ENCODE results near the gene SLC24A3. TPM values are rescaled to one million over a fixed set of nuclear protein-coding genes. Genes with fewer than 3 reads are reported as not detected.

SLC24A3 gene
- total and polyA plus RNA-seq, 4 donors, result 1.9 to 8.4 (median 5.8) TPM

- Histone ChIP-seq H3K27ac (ENCODE audit: low read depth in 1 of 2, low read length in 1 of 2) (no peak overlapping the region), H3K4me1 (ENCODE audit: control insufficient read depth in 5 of 5, insufficient read depth in 5 of 5, low read length in 5 of 5) (peaks cover 0 to 56% (median 26%) of the 10 kb centered on the region in 5 donors), H3K9ac (ENCODE audit: insufficient read depth in 1 of 2, low read length in 2 of 2) (no peak overlapping the region), H3K27me3 (ENCODE audit: control insufficient read depth in 3 of 3, insufficient read depth in 3 of 3, low read length in 2 of 3) (no peaks in the 10 kb centered on the region), H3K36me3 (ENCODE audit: control insufficient read depth in 4 of 4, insufficient read depth in 4 of 4, low read length in 4 of 4) (no peaks in the 10 kb centered on the region), H3K4me3 (no peak overlapping the region), H3K9me3 (ENCODE audit: control insufficient read depth in 4 of 4, insufficient read depth in 3 of 4, low read length in 3 of 4) (no peaks in the 10 kb centered on the region)
- DNase-seq (peak in 2 of 3 donors; percentile 51 to 69), ATAC-seq (ENCODE audit: insufficient read depth, low FRiP score) (no peak)
- 65 to 89% methylated on average over 5 of the region's 5 CpGs for WGBS, 2 donors
- no peak for TF ChIP-seq CTCF (IDR thresholded peaks at IDR 0.05; ENCODE audit: control extremely low read depth, extremely low read depth)
Observed at GRCh38 chr20:19710336-19711120, 498.1 kb downstream of the SLC24A3 start.

- Histone ChIP-seq H3K36me3 (ENCODE audit: control insufficient read depth in 4 of 4, insufficient read depth in 4 of 4, low read length in 4 of 4) (no peaks in the 10 kb centered on the region), H3K27ac (ENCODE audit: low read depth in 1 of 2, low read length in 1 of 2) (no peak overlapping the region), H3K27me3 (ENCODE audit: control insufficient read depth in 3 of 3, insufficient read depth in 3 of 3, low read length in 2 of 3) (no peaks in the 10 kb centered on the region), H3K4me1 (ENCODE audit: control insufficient read depth in 5 of 5, insufficient read depth in 5 of 5, low read length in 5 of 5) (peaks cover 0 to 52% (median 26%) of the 10 kb centered on the region in 5 donors), H3K4me3 (no peak overlapping the region), H3K9me3 (ENCODE audit: control insufficient read depth in 4 of 4, insufficient read depth in 3 of 4, low read length in 3 of 4) (no peaks in the 10 kb centered on the region), H3K9ac (ENCODE audit: insufficient read depth in 1 of 2, low read length in 2 of 2) (no peak overlapping the region)
- no peak for TF ChIP-seq CTCF (IDR thresholded peaks at IDR 0.05; ENCODE audit: control extremely low read depth, extremely low read depth)
- no peak for ATAC-seq (ENCODE audit: insufficient read depth, low FRiP score)
- 93 to 95% methylated on average over 11 of the region's 11 CpGs for WGBS, 2 donors
- no peak for DNase-seq
Observed at GRCh38 chr20:19711126-19711525, 498.7 kb downstream of the SLC24A3 start.

- peaks cover 0 to 52% (median 26%) of the 10 kb centered on the region in 5 donors for H3K4me1 ChIP-seq (ENCODE audit: control insufficient read depth in 5 of 5, insufficient read depth in 5 of 5, low read length in 5 of 5)
- peaks cover 0 to 3% (median 0%) of the 10 kb centered on the region in 4 donors for H3K36me3 ChIP-seq (ENCODE audit: control insufficient read depth in 4 of 4, insufficient read depth in 4 of 4, low read length in 4 of 4)
- ATAC-seq (ENCODE audit: insufficient read depth, low FRiP score) (no peak), DNase-seq (peak in 2 of 3 donors; percentile 79 to 86)
- no peak overlapping the region for H3K27ac ChIP-seq (ENCODE audit: low read depth in 1 of 2, low read length in 1 of 2)
- H3K9me3 ChIP-seq (ENCODE audit: control insufficient read depth in 4 of 4, insufficient read depth in 3 of 4, low read length in 3 of 4), result no peaks in the 10 kb centered on the region
- H3K27me3 ChIP-seq (ENCODE audit: control insufficient read depth in 3 of 3, insufficient read depth in 3 of 3, low read length in 2 of 3), result no peaks in the 10 kb centered on the region
- WGBS, 2 donors, result 63 to 75% methylated on average over 4 of the region's 4 CpGs
- H3K9ac ChIP-seq (ENCODE audit: insufficient read depth in 1 of 2, low read length in 2 of 2), result peak overlapping the region in 1 of 2 donors; percentile 8
- TF ChIP-seq CTCF (IDR thresholded peaks at IDR 0.05; ENCODE audit: control extremely low read depth, extremely low read depth), result no peak
- no peak overlapping the region for H3K4me3 ChIP-seq
Observed at GRCh38 chr20:19712721-19713260, 500.3 kb downstream of the SLC24A3 start.

Measured in lung (tissue), 12 donors.